KOPT-K1 (cell line): Measurements from ENCODE around the gene PHACTR2.
"Not testable (repeated sequence)": the region's sequence is repeated elsewhere in the genome, so short reads cannot be mapped to it uniquely, and the experiment has no call there.

Experiments used
- H3K27ac ChIP-seq: fragments of 200-600 bp; sonication (generic); 2 replicates; pipeline ENCODE4 v1.5.1; 2016; ENCODE audit warnings: antibody characterized with exemption, mild to moderate bottlenecking, low read depth, low read length; ENCODE audit not compliant: poor library complexity, severe bottlenecking
- H3K36me3 ChIP-seq: fragments of 200-600 bp; sonication (generic); 2 replicates; pipeline ENCODE4 v1.5.1; 2017; ENCODE audit warnings: antibody characterized with exemption, mild to moderate bottlenecking, low read length, moderate library complexity; ENCODE audit not compliant: insufficient read depth
- H3K9me3 ChIP-seq: fragments of 200-600 bp; sonication (generic); 2 replicates; pipeline ENCODE4 v1.5.1; 2017; ENCODE audit warnings: antibody characterized with exemption, low read length, mild to moderate bottlenecking; ENCODE audit not compliant: insufficient read depth, poor library complexity, severe bottlenecking

PHACTR2 gene

GRCh38 chr6:143660170-143660569 is 17.6 kb upstream of the PHACTR2 start:
- peaks cover 14% of the 10 kb centered on the region for H3K9me3 ChIP-seq
- H3K36me3 ChIP-seq, H3K27ac ChIP-seq: not testable (repeated sequence)

GRCh38 chr6:143664171-143664570 is 13.6 kb upstream of the PHACTR2 start:
- Histone ChIP-seq H3K36me3 (no peaks in the 10 kb centered on the region), H3K9me3 (peaks cover 14% of the 10 kb centered on the region), H3K27ac (no peak overlapping the region)

- not testable (repeated sequence) for H3K36me3 ChIP-seq
These were observed 11.8 kb upstream of the PHACTR2 start for GRCh38 chr6:143666007-143666406.

GRCh38 chr6:143669483-143669882 is 8.3 kb upstream of the PHACTR2 start:
- H3K36me3 ChIP-seq, H3K27ac ChIP-seq, H3K9me3 ChIP-seq: not testable (repeated sequence)

More at GRCh38 chr6:143666007-143666406, 11.8 kb upstream of the PHACTR2 start:
- H3K9me3 ChIP-seq, H3K27ac ChIP-seq: not testable (repeated sequence)

GRCh38 chr6:143673669-143674068 is 4.1 kb upstream of the PHACTR2 start:
- Histone ChIP-seq H3K27ac (no peak overlapping the region), H3K36me3 (no peaks in the 10 kb centered on the region), H3K9me3 (peaks cover 11% of the 10 kb centered on the region)

GRCh38 chr6:143674483-143675381 is 3.0 kb upstream of the PHACTR2 start:
- Histone ChIP-seq H3K27ac (no peak overlapping the region), H3K36me3 (no peaks in the 10 kb centered on the region), H3K9me3 (peaks cover 12% of the 10 kb centered on the region)

- Histone ChIP-seq H3K9me3 (peaks cover 12% of the 10 kb centered on the region), H3K27ac (no peak overlapping the region), H3K36me3 (no peaks in the 10 kb centered on the region)
These were observed 2.3 kb upstream of the PHACTR2 start for GRCh38 chr6:143675382-143675900.

GRCh38 chr6:143675946-143676345 is 1.8 kb upstream of the PHACTR2 start:
- no peak overlapping the region for H3K27ac ChIP-seq
- H3K9me3 ChIP-seq: peaks cover 12% of the 10 kb centered on the region
- no peaks in the 10 kb centered on the region for H3K36me3 ChIP-seq

- H3K9me3 ChIP-seq: peaks cover 12% of the 10 kb centered on the region
- H3K27ac ChIP-seq: no peak overlapping the region
- no peaks in the 10 kb centered on the region for H3K36me3 ChIP-seq
These were observed 1.2 kb upstream of the PHACTR2 start for GRCh38 chr6:143676437-143677045.

GRCh38 chr6:143677577-143677890 is 231 bp upstream of the PHACTR2 start:
- no peaks in the 10 kb centered on the region for H3K36me3 ChIP-seq
- H3K9me3 ChIP-seq: peaks cover 18% of the 10 kb centered on the region
- no peak overlapping the region for H3K27ac ChIP-seq

- Histone ChIP-seq H3K9me3 (peaks cover 24% of the 10 kb centered on the region), H3K36me3 (no peaks in the 10 kb centered on the region), H3K27ac (no peak overlapping the region)
These were observed 1.3 kb downstream of the PHACTR2 start for GRCh38 chr6:143679041-143679440.

GRCh38 chr6:143680141-143680540 is 2.4 kb downstream of the PHACTR2 start:
- H3K27ac ChIP-seq: no peak overlapping the region
- no peaks in the 10 kb centered on the region for H3K36me3 ChIP-seq
- peaks cover 24% of the 10 kb centered on the region for H3K9me3 ChIP-seq

- Histone ChIP-seq H3K36me3 (no peaks in the 10 kb centered on the region), H3K27ac (no peak overlapping the region), H3K9me3 (peaks cover 22% of the 10 kb centered on the region)
These were observed 5.0 kb downstream of the PHACTR2 start for GRCh38 chr6:143682805-143683204.

GRCh38 chr6:143684486-143684885 is 6.7 kb downstream of the PHACTR2 start:
- Histone ChIP-seq H3K9me3 (peaks cover 12% of the 10 kb centered on the region), H3K36me3 (no peaks in the 10 kb centered on the region), H3K27ac (no peak overlapping the region)

GRCh38 chr6:143685653-143686052 is 7.9 kb downstream of the PHACTR2 start:
- Histone ChIP-seq H3K9me3 (peaks cover 12% of the 10 kb centered on the region), H3K27ac (no peak overlapping the region), H3K36me3 (no peaks in the 10 kb centered on the region)

GRCh38 chr6:143687591-143687990 is 9.8 kb downstream of the PHACTR2 start:
- Histone ChIP-seq H3K9me3 (peaks cover 6% of the 10 kb centered on the region), H3K36me3 (no peaks in the 10 kb centered on the region), H3K27ac (no peak overlapping the region)
